Measurements from ENCODE around the gene ZBTB47. TPM values are rescaled to one million over a fixed set of nuclear protein-coding genes. Genes with fewer than 3 reads are reported as not detected.

ZBTB47 gene
- polyA plus RNA-seq, 3 donors from 2014 or later: 0.16 to 0.24 TPM; not detected in 1

Other genes starting within 250 kb of the ZBTB47 start
- gene LYZL4, start 243.1 kb upstream of the ZBTB47 start, polyA plus RNA-seq: not detected
- 1 to 10 TPM in 1 of 3 donors, under 1 TPM in 2; 0.30 to 1.8 (median 0.60) TPM for gene VIPR1, start 151.1 kb upstream of the ZBTB47 start, polyA plus RNA-seq
- 10 to 100 TPM; 28.7 to 35.6 (median 30.8) TPM for gene SEC22C, start 71.7 kb upstream of the ZBTB47 start, polyA plus RNA-seq
- 100 to 1,000 TPM; 118 to 124 (median 123) TPM for gene SS18L2, start 62.8 kb upstream of the ZBTB47 start, polyA plus RNA-seq
- gene NKTR, start 53.0 kb upstream of the ZBTB47 start, polyA plus RNA-seq: 10 to 100 TPM in 1 of 3 donors, 1 to 10 TPM in 2; 6.9 to 15.9 (median 7.4) TPM
- gene KLHL40, start 31.8 kb downstream of the ZBTB47 start, polyA plus RNA-seq: not detected
- gene HHATL, start 49.1 kb downstream of the ZBTB47 start, polyA plus RNA-seq: not detected
- gene CCDC13, start 119.6 kb downstream of the ZBTB47 start, polyA plus RNA-seq: 1 to 10 TPM in 1 of 3 donors, under 1 TPM in 1, not detected in 1; 0.61 to 1.1 TPM
- gene HIGD1A, start 150.8 kb downstream of the ZBTB47 start, polyA plus RNA-seq: 100 to 1,000 TPM; 111 to 204 (median 159) TPM
- under 1 TPM in 1 of 3 donors, not detected in 2; 0.18 TPM for gene ACKR2, start 155.7 kb downstream of the ZBTB47 start, polyA plus RNA-seq
- not detected for gene CYP8B1, start 222.2 kb downstream of the ZBTB47 start, polyA plus RNA-seq